SKM-1 treated with dmso at 0.1 percent for 144 hours (cell line): ENCODE measurements around the gene CNNM1.

Experiments used
- DNase-seq: peaks from one replicate; lab custom pipeline; 2025; ENCODE audit not compliant: unreplicated experiment; lab: John Stamatoyannopoulos, UW

Gene CNNM1

DNA sequence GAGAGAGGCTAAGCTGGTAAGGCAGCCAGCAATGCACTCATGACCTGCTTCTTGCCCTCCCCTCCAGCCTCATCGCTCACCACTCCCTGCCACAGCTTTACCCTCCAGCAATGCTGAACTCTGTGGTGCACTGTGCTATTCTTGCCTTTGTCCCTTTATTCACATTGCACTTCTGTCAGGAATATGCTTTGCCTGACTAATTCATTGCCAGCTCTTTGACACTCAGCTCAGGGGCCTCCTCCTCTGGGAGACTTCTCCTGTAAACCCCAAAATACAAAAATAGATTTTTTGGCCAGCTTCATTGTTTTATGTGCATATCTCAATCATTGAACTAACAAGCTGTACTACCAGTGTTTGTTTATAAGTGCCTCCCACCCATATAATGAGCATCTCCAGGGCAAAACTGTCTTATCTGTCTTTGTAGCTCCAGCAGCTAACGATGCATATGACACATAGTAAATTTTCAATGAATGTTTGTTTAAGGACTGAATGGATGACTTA, 8.2 kb downstream of the CNNM1 start:
- no peak for DNase-seq

DNA sequence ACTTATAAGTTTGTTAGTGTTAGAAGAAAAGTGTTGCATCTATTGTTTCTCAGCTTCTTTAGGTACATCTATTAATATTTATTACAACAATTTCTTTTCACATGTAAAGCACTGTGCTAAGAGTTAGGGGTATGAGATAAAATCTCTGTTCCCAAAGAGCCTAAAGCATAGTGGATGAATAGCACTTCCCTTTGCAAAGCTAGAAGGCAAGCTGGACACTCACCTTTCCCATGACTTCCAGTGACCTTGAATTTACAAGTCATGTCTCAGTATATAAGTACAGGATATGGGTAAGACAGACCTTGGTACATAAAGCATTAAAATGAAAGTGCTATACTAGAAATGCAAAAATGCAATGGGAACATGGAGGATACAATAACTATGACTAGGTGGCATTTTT, 8.7 kb downstream of the CNNM1 start:
- no peak for DNase-seq

DNA sequence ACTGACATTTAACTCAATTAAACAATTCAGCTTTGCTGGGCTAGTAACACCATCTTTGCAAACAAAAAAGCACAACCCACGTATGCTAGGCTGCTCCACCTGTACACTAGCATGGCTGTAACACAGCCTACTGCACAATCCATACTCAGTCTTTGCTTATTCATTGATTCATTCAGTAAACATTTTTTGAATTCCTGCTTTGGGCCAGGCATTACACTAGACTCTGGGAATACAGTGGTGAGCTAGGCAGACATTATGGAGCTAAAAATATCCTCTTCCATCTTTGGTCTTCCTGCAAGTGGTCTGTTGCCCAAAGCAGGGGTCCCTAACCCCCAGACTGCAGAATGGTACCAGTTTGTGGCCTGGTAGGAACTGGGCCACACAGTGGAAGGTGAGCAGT, 9.9 kb downstream of the CNNM1 start:
- no peak for DNase-seq

DNA sequence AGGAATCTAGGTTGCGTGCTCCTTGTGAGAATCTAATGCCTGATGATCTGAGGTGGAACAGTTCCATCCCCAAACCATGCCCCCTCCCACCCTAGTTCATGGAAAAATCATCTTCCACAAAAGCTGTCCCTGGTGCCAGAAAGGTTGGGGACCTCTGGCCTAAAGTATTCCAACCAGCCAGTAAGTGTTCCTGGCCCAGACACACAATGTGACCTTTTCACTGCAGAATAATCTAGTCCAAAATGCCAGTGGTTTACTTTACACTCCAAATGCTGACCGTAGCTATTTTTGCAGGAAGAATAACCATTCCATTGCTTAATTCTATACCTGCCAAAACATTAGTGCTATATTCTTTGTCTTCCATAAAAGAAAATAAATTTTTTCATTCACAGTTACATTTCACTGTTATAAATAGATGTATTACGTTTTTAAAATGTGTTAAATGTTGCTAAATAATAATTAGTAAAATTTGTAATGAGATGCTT, 10.4 kb downstream of the CNNM1 start:
- no peak for DNase-seq

DNA sequence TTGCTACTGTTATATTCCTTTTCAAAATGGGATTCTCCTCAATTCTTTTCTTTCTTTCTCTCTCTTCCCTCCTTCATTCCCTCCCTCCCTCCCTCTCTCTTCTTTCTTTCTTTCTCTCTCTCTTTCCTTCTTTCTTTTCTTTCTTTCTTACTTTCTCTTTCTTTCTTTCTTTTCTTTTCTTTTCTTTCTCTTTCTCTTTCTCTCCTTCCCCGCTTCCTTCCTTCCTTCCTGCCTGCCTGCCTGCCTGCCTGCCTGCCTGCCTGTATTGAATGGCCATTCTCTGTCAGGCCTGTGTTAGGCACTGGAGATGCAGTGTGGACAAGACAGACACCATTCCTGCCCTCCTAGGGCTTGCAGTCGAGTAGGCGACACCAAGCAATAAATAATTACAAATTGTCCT, 11.5 kb downstream of the CNNM1 start:
- DNase-seq, result no peak

DNA sequence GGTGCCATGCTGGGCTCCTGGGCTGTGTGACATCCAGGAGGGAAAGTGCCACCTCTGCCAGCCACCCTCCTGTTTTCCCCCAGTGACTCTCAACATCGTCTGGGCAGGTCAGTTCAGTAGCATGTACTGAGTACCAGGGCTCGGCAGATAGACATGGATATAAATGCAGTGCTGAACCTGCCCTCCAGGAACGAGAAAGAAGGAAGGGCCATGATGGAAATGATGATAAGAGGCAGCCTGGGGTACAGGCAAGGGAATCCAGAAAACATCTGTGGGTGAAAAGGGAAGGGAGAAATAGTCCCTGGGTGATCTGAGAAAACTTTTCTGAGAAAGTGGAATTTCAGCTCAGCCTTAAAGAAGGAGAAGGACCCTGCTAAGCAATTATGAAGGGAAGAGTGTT, 12.1 kb downstream of the CNNM1 start:
- no peak for DNase-seq

DNA sequence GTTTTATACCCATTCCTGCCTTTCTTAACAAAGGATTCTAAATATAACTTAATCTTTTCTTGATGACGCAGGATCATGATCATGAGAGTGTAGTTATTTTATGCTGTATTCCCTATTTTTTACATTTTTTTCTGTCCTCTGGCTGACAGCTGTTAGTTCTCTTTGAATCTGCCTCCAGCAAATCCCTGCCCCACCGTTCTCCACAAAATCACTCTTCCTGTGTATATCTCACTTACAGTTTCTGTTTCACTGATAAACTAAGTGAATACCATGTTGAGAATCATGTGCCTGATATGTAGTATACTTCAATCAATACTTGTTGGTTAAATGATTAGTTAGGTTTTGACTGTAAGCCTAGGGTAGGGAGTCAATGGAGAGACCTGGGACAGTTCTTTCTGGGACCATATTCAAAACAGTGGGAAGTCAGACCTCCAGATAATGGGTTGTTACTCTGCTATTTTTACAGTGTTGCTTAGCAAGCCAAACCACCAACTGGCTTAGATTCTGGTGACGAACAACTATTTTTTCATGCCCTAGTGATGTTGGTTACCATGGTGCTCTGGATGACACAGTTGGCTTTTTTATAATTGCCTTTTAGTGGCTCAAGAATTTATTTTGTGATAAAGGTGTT, 12.8 kb downstream of the CNNM1 start:
- no peak for DNase-seq

DNA sequence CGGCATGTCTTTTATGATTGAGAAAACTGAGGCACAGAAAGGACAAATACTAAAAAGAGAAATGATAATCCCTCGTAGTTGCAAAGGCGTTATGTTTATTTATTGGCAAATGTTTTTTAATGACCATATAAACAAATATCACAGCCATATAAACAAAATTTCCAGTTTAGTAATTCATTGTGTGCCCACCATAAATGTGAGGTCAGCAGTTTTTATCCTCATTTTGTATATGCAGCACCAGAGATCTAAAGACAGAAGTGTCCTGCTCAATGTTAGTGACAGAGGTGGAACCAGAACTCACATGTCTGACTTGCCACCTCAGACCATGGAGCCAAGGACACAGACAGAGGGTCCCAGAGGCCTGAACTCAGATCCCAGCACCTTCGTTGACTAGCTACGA, 14.1 kb downstream of the CNNM1 start:
- no peak for DNase-seq

DNA sequence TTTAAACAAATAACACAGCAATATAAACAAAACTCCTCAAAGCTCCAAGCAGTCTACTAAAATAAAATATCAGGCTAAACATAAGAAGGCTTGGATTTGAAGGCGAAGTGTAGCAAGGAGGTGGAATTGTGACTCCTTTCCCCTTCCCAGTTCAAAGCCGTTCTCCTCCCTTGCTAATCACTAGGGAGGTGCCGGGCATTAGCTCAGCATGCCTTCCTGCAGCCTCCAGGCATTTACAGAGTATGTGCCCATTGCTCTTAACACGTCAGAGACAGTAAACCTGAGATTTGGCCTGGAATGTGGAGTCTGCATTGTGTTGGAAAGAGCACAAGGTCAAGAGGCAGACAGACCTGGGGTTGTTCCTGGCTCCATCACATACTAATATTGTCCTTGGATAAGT, 15.6 kb downstream of the CNNM1 start:
- DNase-seq, result no peak

DNA sequence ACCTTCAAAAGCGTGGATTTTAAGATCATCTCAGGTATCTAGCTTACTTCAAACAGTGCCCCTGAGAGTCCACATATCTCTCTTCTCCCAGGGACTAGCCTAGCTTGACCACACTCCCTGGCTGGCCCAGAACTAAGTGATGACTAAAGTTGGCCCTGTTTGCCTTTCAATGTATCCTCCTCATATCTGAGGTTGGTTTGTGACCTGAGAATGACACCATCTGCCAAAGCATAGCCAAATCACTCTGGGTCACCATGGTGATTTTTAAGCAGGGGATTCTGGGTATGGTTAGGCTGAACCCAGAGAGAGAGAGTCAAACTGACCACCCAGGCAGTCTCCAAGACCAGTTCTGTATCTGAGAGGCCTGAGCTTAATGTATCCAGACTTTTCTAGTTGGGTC, 16.2 kb downstream of the CNNM1 start:
- DNase-seq, result no peak

DNA sequence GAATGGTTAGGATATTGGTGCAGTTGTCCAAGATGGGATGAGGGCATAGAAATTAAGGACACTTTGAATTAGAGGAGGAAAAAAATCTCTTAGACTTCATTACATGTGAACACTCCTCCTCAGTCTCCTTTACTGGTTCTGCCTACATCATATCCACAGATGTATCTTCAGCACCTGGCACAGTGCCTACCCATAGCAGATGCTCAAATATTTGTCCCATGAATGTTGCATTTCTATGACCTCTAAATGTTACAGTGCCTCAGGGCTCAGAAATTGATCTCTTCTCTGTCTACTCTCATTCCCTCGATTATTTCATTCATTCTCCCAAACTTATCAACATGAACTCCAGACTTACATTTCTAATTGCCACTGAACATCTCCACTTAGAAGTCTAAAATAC, 17.1 kb downstream of the CNNM1 start:
- no peak for DNase-seq

DNA sequence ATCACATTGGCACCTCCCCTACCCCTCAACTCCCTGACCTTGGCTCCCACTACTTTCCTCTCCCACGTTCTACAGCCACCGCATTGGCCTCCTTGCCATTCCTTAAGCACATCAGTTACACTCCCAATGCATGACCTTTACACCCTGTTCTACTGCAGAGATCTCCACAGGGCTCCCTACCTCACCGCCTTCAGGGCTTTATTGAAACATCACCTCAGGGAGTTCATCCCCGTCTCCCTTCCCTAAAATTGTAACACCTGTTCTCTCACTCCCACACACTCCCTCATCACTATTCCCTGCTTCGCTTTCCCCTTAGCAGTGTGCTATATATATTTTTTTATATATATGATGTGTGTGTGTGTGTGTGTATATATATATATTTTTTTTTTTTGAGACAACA, 18.5 kb downstream of the CNNM1 start:
- DNase-seq, result no peak

DNA sequence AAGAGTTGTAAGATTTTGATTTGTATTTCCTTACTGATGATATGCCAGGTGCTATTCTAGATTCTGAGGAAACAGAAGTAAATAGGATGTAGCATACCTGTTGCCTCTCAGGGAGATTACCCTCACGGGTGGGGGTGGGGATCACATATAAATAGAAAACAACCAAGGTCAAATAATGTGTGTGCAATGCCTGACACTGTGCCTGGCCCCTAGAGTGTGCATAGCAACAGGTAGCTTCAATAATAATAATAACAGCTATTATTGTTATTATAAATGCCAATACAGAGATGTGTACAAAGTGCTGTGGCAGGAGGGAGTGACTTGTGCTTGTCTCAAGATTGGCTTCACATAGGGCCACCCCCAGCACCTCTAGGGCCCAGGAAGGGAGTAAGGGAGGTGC, 24.0 kb downstream of the CNNM1 start:
- no peak for DNase-seq

DNA sequence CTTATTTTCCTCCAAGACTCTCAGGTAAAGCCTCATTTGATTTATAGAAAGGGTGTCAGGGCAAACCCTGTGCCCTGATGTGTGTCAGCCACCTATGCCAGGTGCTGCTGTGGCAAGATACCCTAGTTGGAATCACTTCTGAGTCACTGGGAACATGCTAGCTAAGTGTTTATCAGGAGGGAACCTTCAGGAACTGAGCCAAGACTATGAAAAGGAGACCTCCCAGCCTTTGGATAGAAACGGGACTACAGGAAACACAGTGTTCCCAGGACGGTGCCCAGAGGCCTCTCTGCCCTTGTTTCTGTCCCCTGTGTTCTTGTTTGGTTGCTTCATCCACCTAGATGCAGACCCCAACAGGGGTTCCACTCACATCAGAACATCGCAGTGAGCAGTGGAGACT, 28.5 kb downstream of the CNNM1 start:
- no peak for DNase-seq

DNA sequence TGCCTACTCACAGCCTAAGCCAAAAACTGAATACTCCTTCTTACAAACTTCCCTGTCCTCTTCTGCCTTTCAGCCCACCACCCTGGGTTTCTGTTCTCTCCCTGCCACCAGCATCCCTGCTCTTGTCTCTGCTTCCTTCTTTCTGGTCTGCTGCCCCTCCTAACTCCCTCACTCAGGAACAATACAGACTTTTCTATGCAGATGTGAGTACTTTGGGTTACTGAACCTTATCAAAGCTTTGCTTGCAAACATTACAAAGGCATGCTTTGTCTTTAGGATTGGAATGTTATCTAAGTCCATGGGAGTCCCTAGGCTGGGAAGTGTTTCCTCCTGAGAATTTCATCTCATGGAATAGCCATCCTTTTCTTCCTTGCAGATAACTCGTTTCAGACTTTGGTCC, 28.9 kb downstream of the CNNM1 start:
- no peak for DNase-seq

DNA sequence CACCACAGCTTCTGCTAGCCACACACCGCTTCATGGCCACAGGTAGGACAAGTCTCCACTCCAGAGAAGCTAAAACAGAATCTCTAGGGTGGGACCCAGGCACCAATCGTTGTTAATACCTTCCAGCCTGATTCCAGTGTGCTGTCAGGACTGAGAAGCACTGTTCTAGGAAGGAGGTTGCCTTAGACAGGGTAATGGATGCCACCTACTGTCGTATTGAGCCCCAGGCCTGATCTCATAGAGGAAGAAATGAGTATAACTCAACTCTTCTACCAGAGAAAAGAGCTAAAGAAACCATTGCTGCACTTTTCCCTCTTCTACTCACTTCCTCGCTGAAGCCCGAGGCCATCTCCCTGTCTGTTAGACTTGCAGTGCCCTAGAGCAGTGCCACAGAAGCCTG, 31.8 kb downstream of the CNNM1 start:
- DNase-seq, result no peak

DNA sequence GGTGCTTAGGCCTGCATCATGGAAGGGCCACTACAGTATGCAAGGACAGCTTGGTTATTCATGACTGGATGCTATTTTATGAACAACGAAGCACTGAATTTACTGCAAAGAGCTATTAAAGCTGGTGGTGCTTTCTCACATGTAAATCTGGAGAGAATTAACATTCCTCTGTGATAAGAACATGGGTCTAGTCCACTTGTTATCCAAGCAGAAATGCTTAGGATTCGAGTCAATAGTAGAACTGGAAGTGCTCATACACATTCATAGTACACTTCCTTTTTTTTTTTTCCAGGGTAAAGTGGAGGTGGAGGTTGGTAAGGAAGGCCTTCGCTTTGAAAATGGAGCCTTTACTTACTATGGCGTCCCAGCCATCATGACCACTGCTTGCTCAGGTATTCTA, 35.0 kb downstream of the CNNM1 start:
- no peak for DNase-seq

DNA sequence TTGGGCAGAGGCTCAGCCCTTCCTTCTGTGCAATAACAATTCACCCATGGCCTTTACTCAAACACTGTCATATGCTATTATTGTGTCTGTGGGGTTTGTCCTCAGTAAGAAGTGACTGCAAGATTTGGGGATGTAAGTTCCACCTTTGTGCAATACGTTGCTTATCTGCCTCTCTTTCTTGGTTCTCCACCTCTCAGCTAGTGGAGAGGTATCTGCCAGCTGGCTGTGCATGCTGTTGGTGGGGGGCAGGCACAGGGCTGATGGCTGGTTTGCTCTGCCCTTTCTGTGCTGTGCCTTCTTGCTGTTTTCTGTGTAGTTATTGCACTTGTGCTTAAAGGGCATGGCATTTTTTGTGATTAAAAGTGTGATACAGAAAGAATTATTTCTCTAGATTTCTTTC, 36.2 kb downstream of the CNNM1 start:
- no peak for DNase-seq

DNA sequence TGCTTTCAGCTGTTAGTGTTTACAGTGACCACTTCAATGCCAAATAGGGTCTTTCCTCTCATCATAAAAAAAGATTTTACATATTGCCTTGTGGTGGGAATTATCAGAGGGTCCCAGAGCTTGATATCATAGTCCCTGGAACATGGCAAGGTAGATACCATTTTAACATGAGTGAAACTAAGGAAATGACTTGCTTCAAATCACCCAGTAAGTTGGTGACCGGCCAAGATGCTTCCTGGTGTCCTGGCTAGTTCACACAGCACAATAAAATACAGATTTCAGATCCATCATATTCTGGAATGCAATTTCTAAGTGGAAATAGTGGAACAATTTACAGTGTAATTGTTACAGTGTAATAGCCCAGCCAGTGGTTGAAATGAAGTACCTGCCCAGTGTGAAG, 36.6 kb downstream of the CNNM1 start:
- no peak for DNase-seq

DNA sequence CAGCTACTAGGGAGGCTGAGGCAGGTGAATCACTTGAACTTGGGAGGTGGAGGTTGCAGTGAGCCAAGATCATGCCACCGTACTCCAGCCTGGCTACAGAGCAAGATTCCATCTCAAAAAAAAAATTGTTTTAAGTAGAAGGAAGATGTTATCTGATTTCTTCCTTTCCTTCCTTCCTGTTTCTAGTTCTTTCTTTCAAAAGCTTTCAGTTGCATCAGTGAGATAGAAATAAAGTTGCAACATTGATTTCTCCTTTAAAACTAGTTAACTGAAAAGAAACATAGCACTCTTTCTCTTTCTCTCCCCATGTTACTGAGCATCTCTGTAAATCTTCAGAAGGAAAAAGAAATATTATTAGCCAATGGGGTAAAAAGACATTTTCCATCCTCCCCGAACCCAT, 37.5 kb downstream of the CNNM1 start:
- DNase-seq, result no peak

DNA sequence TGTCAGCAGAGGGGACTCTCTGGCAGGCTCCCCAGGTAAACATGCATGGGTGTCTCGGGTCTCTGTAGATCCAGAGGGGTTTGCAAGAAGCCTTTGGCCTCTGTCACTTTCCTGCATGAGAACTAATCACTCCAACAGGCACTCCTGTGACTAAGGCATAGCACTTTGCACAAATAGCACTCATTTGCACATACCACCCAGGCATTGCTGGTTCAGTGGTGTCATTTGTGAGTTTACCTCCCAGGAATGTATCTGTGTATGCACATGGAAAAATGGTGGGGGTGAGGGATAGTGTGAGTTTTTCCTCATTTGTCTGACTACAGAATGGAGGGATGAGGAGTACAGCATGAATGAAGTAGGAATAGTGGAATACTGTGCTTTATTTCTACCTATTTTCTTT, 39.5 kb downstream of the CNNM1 start:
- DNase-seq, result no peak

DNA sequence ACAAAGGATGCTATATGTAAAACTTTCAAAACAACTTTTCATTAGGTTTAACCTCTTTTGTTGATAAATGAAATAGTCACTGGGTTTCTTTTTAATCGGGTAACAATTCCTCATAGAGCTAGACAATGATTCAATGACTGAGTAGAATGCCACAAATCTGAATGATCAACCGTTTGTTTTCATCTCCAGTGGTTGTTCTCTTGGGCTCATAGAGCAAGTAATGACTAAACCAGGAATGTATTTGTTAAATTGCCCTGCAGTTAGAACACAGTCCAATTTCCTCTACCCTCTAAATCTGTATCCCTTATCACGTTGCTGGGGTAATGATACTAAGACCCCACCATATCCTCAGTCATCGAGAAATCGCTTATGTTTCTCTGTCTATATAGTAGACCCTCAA, 40.0 kb downstream of the CNNM1 start:
- no peak for DNase-seq

DNA sequence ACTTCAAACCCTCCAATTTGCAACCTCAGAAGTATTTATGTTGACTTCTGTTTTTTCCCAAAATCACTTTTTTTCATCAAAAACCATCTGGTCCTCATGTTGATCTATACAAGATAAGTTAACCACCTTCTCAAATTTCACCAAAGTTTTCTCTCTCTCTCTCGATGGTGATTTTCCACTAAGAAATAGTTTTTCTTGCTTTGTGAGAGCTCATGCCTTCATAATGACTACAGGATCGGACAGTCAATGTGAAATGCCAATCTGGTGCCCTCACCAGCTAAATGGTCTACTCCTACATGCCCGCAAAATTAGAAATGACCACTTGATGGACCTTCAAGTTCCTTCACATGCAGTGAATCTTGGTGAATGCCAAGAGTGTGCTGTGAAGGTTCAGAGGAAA, 40.4 kb downstream of the CNNM1 start:
- DNase-seq, result no peak
